ENCODE results near the gene SLC7A1. TPM values are rescaled to one million over a fixed set of nuclear protein-coding genes. Genes with fewer than 3 reads are reported as not detected.
A peak's percentile ranks its signal among the peaks of the same experiment; 100 is the strongest.

SLC7A1 gene
- total RNA-seq, 1 donor = 28.1 TPM

GRCh38 chr13:29541400-29541799 lies 54.1 kb downstream of the SLC7A1 start:
- DNase-seq (ENCODE audit: low read depth) = no peak
- no peak overlapping the region for H3K4me3 ChIP-seq (ENCODE audit: low read depth, low read length)
- TF ChIP-seq, protein P1, sequence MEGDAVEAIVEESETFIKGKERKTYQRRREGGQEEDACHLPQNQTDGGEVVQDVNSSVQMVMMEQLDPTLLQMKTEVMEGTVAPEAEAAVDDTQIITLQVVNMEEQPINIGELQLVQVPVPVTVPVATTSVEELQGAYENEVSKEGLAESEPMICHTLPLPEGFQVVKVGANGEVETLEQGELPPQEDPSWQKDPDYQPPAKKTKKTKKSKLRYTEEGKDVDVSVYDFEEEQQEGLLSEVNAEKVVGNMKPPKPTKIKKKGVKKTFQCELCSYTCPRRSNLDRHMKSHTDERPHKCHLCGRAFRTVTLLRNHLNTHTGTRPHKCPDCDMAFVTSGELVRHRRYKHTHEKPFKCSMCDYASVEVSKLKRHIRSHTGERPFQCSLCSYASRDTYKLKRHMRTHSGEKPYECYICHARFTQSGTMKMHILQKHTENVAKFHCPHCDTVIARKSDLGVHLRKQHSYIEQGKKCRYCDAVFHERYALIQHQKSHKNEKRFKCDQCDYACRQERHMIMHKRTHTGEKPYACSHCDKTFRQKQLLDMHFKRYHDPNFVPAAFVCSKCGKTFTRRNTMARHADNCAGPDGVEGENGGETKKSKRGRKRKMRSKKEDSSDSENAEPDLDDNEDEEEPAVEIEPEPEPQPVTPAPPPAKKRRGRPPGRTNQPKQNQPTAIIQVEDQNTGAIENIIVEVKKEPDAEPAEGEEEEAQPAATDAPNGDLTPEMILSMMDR (IDR thresholded peaks at IDR 0.05; ENCODE audit: insufficient read depth, low read depth, low read length) = no peak

GRCh38 chr13:29540799-29541198 lies 54.7 kb downstream of the SLC7A1 start:
- DNase-seq (ENCODE audit: low read depth) = no peak
- no peak overlapping the region for H3K4me3 ChIP-seq (ENCODE audit: low read depth, low read length)
- TF ChIP-seq, protein P1 (IDR thresholded peaks at IDR 0.05; ENCODE audit: insufficient read depth, low read depth, low read length) = no peak

GRCh38 chr13:29540334-29540733 lies 55.2 kb downstream of the SLC7A1 start:
- TF ChIP-seq, protein P1 (IDR thresholded peaks at IDR 0.05; ENCODE audit: insufficient read depth, low read depth, low read length) = no peak
- DNase-seq (ENCODE audit: low read depth) = no peak
- H3K4me3 ChIP-seq (ENCODE audit: low read depth, low read length) = no peak overlapping the region

DNA sequence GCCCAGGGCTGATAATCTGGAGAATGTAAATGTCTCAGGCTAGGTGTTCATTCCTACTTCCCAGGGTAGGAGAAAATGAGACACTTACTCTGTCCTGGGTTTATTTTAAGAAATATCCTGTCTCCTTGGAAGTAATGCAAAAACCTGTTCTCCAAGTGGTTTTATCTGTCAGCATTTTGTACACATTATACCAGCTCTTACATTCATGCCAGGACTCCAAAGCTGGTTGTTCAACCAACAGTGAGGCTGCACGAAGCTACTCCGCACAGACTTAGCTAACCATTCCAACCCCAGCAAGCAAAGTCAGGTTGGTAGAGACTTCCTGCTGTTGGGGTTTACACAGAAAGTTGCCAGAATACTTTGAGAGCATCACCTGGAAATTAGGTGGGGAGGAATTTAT lies 55.6 kb downstream of the SLC7A1 start:
- TF ChIP-seq, protein P1 (IDR thresholded peaks at IDR 0.05; ENCODE audit: insufficient read depth, low read depth, low read length) = no peak

GRCh38 chr13:29538652-29539040 lies 56.8 kb downstream of the SLC7A1 start:
- DNase-seq (ENCODE audit: low read depth) = peak; percentile 53
- H3K4me3 ChIP-seq (ENCODE audit: low read depth, low read length) = no peak overlapping the region
- TF ChIP-seq, protein P1 (IDR thresholded peaks at IDR 0.05; ENCODE audit: insufficient read depth, low read depth, low read length) = no peak

More for the DNA sequence above, 55.6 kb downstream of the SLC7A1 start:
- DNase-seq (ENCODE audit: low read depth) = no peak
- H3K4me3 ChIP-seq (ENCODE audit: low read depth, low read length) = no peak overlapping the region

GRCh38 chr13:29537736-29538651 lies 57.5 kb downstream of the SLC7A1 start:
- no peak for DNase-seq (ENCODE audit: low read depth)
- H3K4me3 ChIP-seq (ENCODE audit: low read depth, low read length) = no peak overlapping the region
- TF ChIP-seq, protein P1 (IDR thresholded peaks at IDR 0.05; ENCODE audit: insufficient read depth, low read depth, low read length) = no peak

All from fibroblast of villous mesenchyme (primary cell).